Heart right ventricle (tissue), 16 donors: ENCODE measurements around the gene SLC35B2. TPM values are rescaled to one million over a fixed set of nuclear protein-coding genes. Genes with fewer than 3 reads are reported as not detected.

Experiments used
- ATAC-seq, 8 donors: fragments of 200-7000 bp; cut with Tn5 transposase; one replicate each; pipeline ENCODE4 v1.9.1; 2020; ENCODE audit warnings: mild to moderate bottlenecking in 8 of 8, moderate library complexity in 8 of 8, moderate number of reproducible peaks in 1 of 8
- DNase-seq, 2 donors: peaks; one replicate each; pipeline ENCODE4 v3.0.0-alpha.2; 2020
- H3K27ac ChIP-seq, 10 donors: fragments of 200-600 bp; sonication (generic) in 2 of 10; one replicate each; pipeline versions ENCODE4 v1.5.0 to v1.8.0; 2020 to 2022; ENCODE audit warnings: mild to moderate bottlenecking in 3 of 10
- H3K27me3 ChIP-seq, 7 donors: fragments of 200-600 bp; one replicate each; pipeline ENCODE4 v1.8.0; 2021 to 2022; ENCODE audit warnings: mild to moderate bottlenecking in 2 of 7
- H3K36me3 ChIP-seq, 9 donors: fragments of 200-600 bp; sonication (generic) in 1 of 9; one replicate each; pipeline versions ENCODE4 v1.5.0 to v1.8.0; 2020 to 2022; ENCODE audit warnings: mild to moderate bottlenecking in 2 of 9
- H3K4me1 ChIP-seq, 9 donors: fragments of 200-600 bp; sonication (generic) in 1 of 9; one replicate each; pipeline versions ENCODE4 v1.5.0 to v1.8.0; 2020 to 2022; ENCODE audit warnings: mild to moderate bottlenecking in 4 of 9
- H3K4me3 ChIP-seq, 10 donors: fragments of 200-600 bp; sonication (generic) in 2 of 10; one replicate each; pipeline versions ENCODE4 v1.5.0 to v1.8.0; 2020 to 2022; ENCODE audit warnings: mild to moderate bottlenecking in 7 of 10, moderate library complexity in 2 of 10
- H3K9me3 ChIP-seq, 11 donors: fragments of 200-600 bp in 10 of 11; sonication (generic) in 2 of 11; one replicate each; pipeline versions ENCODE4 v1.5.0 to v1.8.0; 2013 to 2022; ENCODE audit warnings: mild to moderate bottlenecking in 2 of 11, control low read depth in 1 of 11, moderate library complexity in 1 of 11
- WGBS, 2 donors: extraction: QIAGEN DNeasy Blood & Tissue Kit; methylation state at CpG; one replicate each; pipeline ENCODE4 v1.1.7; 2013; ENCODE audit warnings: inconsistent platforms in 1 of 2; 5-methylcytosine and 5-hydroxymethylcytosine counted together
- intact Hi-C, 10 donors: fragments of 100-400 bp; cut with DNase I; formaldehyde crosslinking; loops; one replicate each; pipeline versions ENCODE4 v1.11.1 to v1.14.2; 2022
- polyA plus RNA-seq, 2 donors: library from polyadenylated mRNA; stranded (reverse); fragments of 200-250 nt; gene quantifications; one replicate each; pipeline ENCODE4 v1.2.3, GENCODE V29; 2013
- total RNA-seq, 10 donors: library from RNA; stranded (reverse); fragmentation: NEBNext Ultra II Directional in 3 of 10; extraction: Animal tissue kit (Norgen Biotek cat#: 25700) in 3 of 10; gene quantifications; one replicate each; pipeline versions ENCODE4 v1.2.1 to v1.2.4, GENCODE V29; 2021 to 2023
- TF ChIP-seq, protein P1 (sequence below), 9 donors: fragments of 200-600 bp; sonication (generic) in 2 of 9; IDR thresholded peaks; one replicate each; pipeline versions ENCODE4 v1.5.0 to v1.8.0; 2021 to 2022; ENCODE audit warnings: antibody characterized with exemption in 9 of 9, mild to moderate bottlenecking in 5 of 9, moderate library complexity in 1 of 9
- donor health status: Arrhythmogenic right ventricular cardiomyopathy.
- donor health status: ischemic (EF 13 %, LVEDD 7.1; RV severe dilation, severe dysfunction).
- donor health status: healthy with polysubstance abuse.
- donor health status: DM: no; HTN: yes; CAD: no.
- donor health status: DM: no; HTN: no; CAD: no.
- donor health status: ischemic (EF 25% LVEDD 6.9; RV normal size, moderate dysfunction).
- donor health status: ischemic (EF 25% LVEDD 5.7; RV mildly dilated, moderate dysfunction).
- donor health status: healthy.
- donor health status: DM: yes; HTN: yes; CAD: no.
- donor health status: Ischemic cardiomyopathy.
- donor health status: ischemic (EF 35%, LVEDD 5.7; RV mildly dilated, moderate dysfunction).
- donor health status: nonischemic (EF 11% LVEDD 7.7; RV severe dilation, severe dysfunction).
- donor health status: DM: yes; HTN: yes; CAD: no.
- donor health status: PGD.
- donor health status: ischemic (EF 29% LVEDD 5.4; RV normal size, mild dysfunction).
- donor health status: nonischemic (EF 23%, LVEDD 6.1; RV moderate dilation, normal function).

Gene SLC35B2
- total and polyA plus RNA-seq, 12 donors: 9.1 to 29.8 (median 23.7) TPM

DNA sequence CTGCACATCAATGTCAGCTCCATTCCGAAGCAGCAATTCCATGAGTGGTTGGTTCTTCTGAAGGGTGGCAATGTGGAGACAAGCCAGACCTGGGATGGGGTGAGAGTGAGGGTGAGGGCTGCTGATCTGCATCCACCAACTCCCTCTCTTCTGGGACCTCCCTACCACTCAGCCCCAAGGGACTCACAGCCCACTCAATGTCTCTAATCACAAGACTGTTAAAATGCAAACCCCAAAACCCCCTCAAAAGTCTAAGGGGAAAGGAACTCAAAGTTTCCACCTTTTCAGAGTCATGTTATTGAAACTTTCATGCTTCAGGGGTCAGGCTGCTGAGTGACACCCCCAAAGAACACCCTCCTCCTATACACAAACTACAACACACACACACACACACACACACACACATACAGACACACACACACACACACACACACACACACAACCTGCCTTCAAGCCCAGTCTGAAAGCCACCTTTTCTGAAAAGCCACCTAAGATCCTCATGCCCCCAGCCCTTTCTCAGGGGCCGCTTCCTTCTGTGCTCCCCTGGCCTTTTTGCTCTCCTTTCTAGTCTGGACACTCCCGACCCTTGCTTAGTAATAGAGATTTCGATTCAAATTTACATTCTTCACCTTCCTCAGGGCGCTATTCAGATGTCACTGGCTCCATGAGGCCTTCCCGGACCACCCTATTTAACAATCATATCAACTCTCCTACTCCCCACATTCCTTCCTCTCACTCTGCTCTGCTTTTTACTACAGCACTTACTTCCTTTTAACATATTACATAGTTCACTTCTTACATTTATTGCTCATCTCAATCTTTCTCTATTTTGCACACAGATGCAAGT is 3.3 kb upstream of the SLC35B2 start:
- no peak for DNase-seq
- Histone ChIP-seq H3K36me3 (peaks cover 0 to 47% (median 0%) of the 10 kb centered on the region in 9 donors), H3K27me3 (no peaks in the 10 kb centered on the region), H3K27ac (no peak overlapping the region), H3K9me3 (no peaks in the 10 kb centered on the region), H3K4me3 (no peak overlapping the region), H3K4me1 (peaks cover 30 to 65% (median 41%) of the 10 kb centered on the region in 9 donors)
- no peak for ATAC-seq
- intact Hi-C loops: loop anchor here in 1 of 10 donors (10.0 kb wide), 1 partner anchor 74 kb away; no protein-coding TSS in a partner anchor
- TF ChIP-seq, protein P1, sequence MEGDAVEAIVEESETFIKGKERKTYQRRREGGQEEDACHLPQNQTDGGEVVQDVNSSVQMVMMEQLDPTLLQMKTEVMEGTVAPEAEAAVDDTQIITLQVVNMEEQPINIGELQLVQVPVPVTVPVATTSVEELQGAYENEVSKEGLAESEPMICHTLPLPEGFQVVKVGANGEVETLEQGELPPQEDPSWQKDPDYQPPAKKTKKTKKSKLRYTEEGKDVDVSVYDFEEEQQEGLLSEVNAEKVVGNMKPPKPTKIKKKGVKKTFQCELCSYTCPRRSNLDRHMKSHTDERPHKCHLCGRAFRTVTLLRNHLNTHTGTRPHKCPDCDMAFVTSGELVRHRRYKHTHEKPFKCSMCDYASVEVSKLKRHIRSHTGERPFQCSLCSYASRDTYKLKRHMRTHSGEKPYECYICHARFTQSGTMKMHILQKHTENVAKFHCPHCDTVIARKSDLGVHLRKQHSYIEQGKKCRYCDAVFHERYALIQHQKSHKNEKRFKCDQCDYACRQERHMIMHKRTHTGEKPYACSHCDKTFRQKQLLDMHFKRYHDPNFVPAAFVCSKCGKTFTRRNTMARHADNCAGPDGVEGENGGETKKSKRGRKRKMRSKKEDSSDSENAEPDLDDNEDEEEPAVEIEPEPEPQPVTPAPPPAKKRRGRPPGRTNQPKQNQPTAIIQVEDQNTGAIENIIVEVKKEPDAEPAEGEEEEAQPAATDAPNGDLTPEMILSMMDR (IDR thresholded peaks at IDR 0.05): no peak
- 87 to 93% methylated on average over 6 of the region's 6 CpGs for WGBS, 2 donors

DNA sequence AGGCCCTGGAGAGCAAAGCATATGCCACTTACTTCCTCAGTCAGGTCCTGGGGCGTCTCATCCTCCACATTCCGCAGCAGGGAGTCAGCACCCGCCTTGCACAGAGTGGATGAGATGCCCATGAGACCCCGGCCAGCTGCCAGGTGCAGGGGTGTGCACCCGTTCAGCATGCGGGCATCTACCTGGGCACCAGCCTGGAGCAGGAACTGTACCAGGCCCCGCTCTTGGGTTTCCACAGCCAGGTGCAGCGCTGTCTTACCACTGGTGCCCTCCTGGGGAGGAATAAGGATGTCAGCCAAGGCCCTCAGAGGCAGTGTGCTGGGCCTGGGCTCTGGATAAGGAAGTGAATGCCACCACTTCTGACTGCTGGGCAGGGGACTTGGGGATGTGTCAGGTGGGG is 2.7 kb upstream of the SLC35B2 start:
- Histone ChIP-seq H3K4me3 (no peak overlapping the region), H3K27me3 (no peaks in the 10 kb centered on the region), H3K9me3 (no peaks in the 10 kb centered on the region), H3K27ac (no peak overlapping the region), H3K36me3 (peaks cover 0 to 54% (median 2%) of the 10 kb centered on the region in 9 donors), H3K4me1 (peaks cover 30 to 70% (median 41%) of the 10 kb centered on the region in 9 donors)
- ATAC-seq (no peak), DNase-seq (no peak)
- WGBS, 2 donors: 94 to 99% methylated on average over 8 of the region's 8 CpGs
- intact Hi-C loops: loop anchor here in 1 of 10 donors (10.0 kb wide), 1 partner anchor 75 kb away; no protein-coding TSS in a partner anchor
- TF ChIP-seq, protein P1 (IDR thresholded peaks at IDR 0.05): no peak

DNA sequence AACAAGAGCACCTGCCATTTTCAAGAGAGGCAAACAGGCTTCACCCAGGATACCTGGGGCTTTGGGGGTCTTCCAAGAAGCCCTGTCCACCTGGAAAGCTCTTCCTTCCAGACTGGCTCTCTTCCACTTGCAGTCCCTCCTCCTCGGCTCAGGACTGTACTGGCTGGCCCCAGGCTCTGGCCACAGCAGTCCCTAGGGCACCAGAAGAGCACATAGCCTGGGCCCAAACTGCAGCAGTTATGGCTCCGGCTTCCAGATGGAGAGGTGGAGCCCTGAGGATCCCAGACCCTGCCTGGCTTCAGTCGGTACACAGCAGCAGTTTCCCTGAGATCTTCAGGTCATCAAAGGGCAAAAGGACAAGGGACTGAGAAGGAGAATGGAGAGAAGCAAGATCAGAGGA is 1.6 kb upstream of the SLC35B2 start:
- TF ChIP-seq, protein P1 (IDR thresholded peaks at IDR 0.05): no peak
- Histone ChIP-seq H3K27me3 (no peaks in the 10 kb centered on the region), H3K4me1 (peaks cover 23 to 64% (median 30%) of the 10 kb centered on the region in 9 donors), H3K9me3 (no peaks in the 10 kb centered on the region), H3K36me3 (peaks cover 0 to 65% (median 13%) of the 10 kb centered on the region in 9 donors), H3K27ac (no peak overlapping the region), H3K4me3 (no peak overlapping the region)
- no peak for DNase-seq
- WGBS, 2 donors: 92% methylated on average over 3 of the region's 3 CpGs
- intact Hi-C loops: loop anchor here in 4 of 10 donors (5.0 to 10.0 kb wide), 3 partner anchors 87 to 164 kb away; no protein-coding TSS in a partner anchor
- ATAC-seq: no peak

DNA sequence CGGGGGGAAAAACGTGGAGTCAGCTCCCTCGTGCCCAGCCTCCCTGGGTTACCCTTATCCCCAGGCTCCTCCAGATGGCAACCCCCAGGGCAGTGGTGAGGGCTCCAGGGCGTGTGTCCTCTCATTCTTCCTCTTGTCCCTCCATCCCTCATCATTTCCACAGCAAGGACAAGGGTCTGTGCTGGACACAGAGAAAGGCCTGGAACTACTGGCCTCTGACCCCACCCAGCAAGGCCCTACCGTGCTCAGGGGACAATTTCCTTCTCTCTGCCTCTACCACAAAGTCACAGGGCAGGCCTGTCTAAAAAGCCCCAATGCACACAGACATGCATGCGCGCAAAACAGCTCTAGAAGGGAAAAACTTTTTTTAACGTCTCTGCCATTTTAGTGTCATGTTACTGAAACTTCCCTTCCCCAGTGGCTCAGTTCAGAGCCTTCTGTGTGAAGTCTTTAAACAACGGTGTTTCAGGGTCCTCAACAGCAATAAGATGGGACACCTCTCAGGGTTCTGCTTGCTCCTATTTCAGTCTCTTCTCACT is 1.1 kb upstream of the SLC35B2 start:
- Histone ChIP-seq H3K27ac (peak overlapping the region in 6 of 10 donors; percentile 24 to 97 (median 96)), H3K9me3 (no peaks in the 10 kb centered on the region), H3K27me3 (no peaks in the 10 kb centered on the region), H3K4me3 (no peak overlapping the region), H3K4me1 (peaks cover 21 to 60% (median 30%) of the 10 kb centered on the region in 9 donors), H3K36me3 (peaks cover 0 to 70% (median 18%) of the 10 kb centered on the region in 9 donors)
- intact Hi-C loops: loop anchor here in 4 of 10 donors (5.0 to 10.0 kb wide), 3 partner anchors 86 to 164 kb away; no protein-coding TSS in a partner anchor
- DNase-seq (no peak), ATAC-seq (no peak)
- 88 to 92% methylated on average over 9 of the region's 9 CpGs for WGBS, 2 donors
- TF ChIP-seq, protein P1 (IDR thresholded peaks at IDR 0.05): no peak
